ENCODE measurements around the gene TMEM145.
"Not testable (repeated sequence)": the region's sequence is repeated elsewhere in the genome, so short reads cannot be mapped to it uniquely, and the experiment has no call there.

TMEM145 gene

GRCh38 chr19:42339126-42339860 lies 26.2 kb downstream of the TMEM145 start:
- DNase-seq: not testable (repeated sequence)

GRCh38 chr19:42339922-42340321 lies 26.8 kb downstream of the TMEM145 start:
- not testable (repeated sequence) for DNase-seq

GRCh38 chr19:42343344-42344110 lies 30.4 kb downstream of the TMEM145 start:
- no peak for DNase-seq

GRCh38 chr19:42344336-42344893 lies 31.3 kb downstream of the TMEM145 start:
- no peak for DNase-seq

GRCh38 chr19:42345191-42345812 lies 32.2 kb downstream of the TMEM145 start:
- DNase-seq: no peak

- no peak for DNase-seq
Measured at GRCh38 chr19:42348211-42348610, 35.1 kb downstream of the TMEM145 start.

- DNase-seq: no peak
Measured at GRCh38 chr19:42349378-42350107, 36.4 kb downstream of the TMEM145 start.

GRCh38 chr19:42350417-42350816 lies 37.3 kb downstream of the TMEM145 start:
- no peak for DNase-seq

GRCh38 chr19:42351079-42351735 lies 38.1 kb downstream of the TMEM145 start:
- DNase-seq: no peak

- DNase-seq: no peak
Measured at GRCh38 chr19:42352301-42353259, 39.5 kb downstream of the TMEM145 start.

GRCh38 chr19:42353341-42354015 lies 40.4 kb downstream of the TMEM145 start:
- DNase-seq: no peak

- DNase-seq: no peak
Measured at GRCh38 chr19:42355896-42356295, 42.8 kb downstream of the TMEM145 start.

- DNase-seq: no peak
Measured at GRCh38 chr19:42356686-42357085, 43.6 kb downstream of the TMEM145 start.

- no peak for DNase-seq
Measured at GRCh38 chr19:42357290-42357689, 44.2 kb downstream of the TMEM145 start.

GRCh38 chr19:42360787-42361544 lies 47.9 kb downstream of the TMEM145 start:
- DNase-seq: no peak

- DNase-seq: no peak
Measured at GRCh38 chr19:42361545-42361910, 48.4 kb downstream of the TMEM145 start.

GRCh38 chr19:42362342-42362741 lies 49.2 kb downstream of the TMEM145 start:
- no peak for DNase-seq

GRCh38 chr19:42362891-42363440 lies 49.9 kb downstream of the TMEM145 start:
- DNase-seq: no peak

GRCh38 chr19:42363614-42364346 lies 50.7 kb downstream of the TMEM145 start:
- no peak for DNase-seq
